ENCODE data around the gene BIN2. TPM values are rescaled to one million over a fixed set of nuclear protein-coding genes. Genes with fewer than 3 reads are reported as not detected.
"Not testable (repeated sequence)": the region's sequence is repeated elsewhere in the genome, so short reads cannot be mapped to it uniquely, and the experiment has no call there.

BIN2 gene
- total and polyA plus RNA-seq, 9 of the 15 experiments (the other 6 are each of a cell fraction or from before 2014, with no cell fraction given): 0.04 to 0.39 (median 0.25) TPM; not detected in 1

DNA sequence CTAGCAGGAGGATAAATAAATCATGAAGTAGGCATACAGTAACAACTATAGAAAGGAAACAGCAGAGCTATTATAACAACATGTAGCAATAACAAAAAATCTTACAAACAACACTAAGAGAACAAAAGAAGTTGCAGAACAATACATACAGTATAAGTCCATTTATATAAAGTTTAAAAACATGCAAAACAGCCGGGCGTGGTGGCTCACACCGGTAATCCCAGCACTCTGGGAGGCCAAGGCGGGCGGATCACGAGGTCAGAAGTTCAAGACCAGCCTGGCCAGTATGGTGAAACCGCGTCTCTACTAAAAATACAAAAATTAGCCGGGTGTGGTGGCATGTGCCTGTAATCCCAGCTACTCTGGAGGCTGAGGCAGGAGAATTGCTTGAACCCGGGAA lies 29.9 kb downstream of the BIN2 start:
- BruUV-seq (replicated peaks); H4K20me1 ChIP-seq (replicated peaks; ENCODE audit: control insufficient read depth, insufficient read depth, low read length); H3K36me3 ChIP-seq (ENCODE audit: control insufficient read depth, insufficient read depth, low read length); H3K79me2 ChIP-seq (ENCODE audit: control insufficient read depth, insufficient read depth, low read length); H3K9me1 ChIP-seq (ENCODE audit: control insufficient read depth, insufficient read depth, low read length); FAIRE-seq; H3K4me3 ChIP-seq; DNase-seq (ENCODE audit: extremely low read depth in 1 of 4, low spot score in 3 of 4); H3K9me3 ChIP-seq (replicated peaks; ENCODE audit: control insufficient read depth, insufficient read depth, low read depth, low read length); H3K4me1 ChIP-seq (replicated peaks in 1 of 2; ENCODE audit: control insufficient read depth in 2 of 2, insufficient read depth in 2 of 2, low read length in 2 of 2); H3K4me2 ChIP-seq (ENCODE audit: insufficient read depth, low read length); H3K27ac ChIP-seq (ENCODE audit: extremely low read depth, low read depth, low read length); H3K9ac ChIP-seq (ENCODE audit: insufficient read depth in 1 of 2, low read depth in 2 of 2, low read length in 2 of 2); in situ Hi-C loops (cut with MboI); H2AFZ ChIP-seq (ENCODE audit: low read depth, low read length); ATAC-seq; H3K27me3 ChIP-seq (ENCODE audit: control insufficient read depth in 2 of 2, insufficient read depth in 2 of 2, low read length in 2 of 2): not testable (repeated sequence)
- 0 out of 2 replicates have a peak, but pooled peaks have one; percentile 21 for TF ChIP-seq BCOR (IDR thresholded peaks at IDR 0.05)
- WGBS (ENCODE audit: insufficient coverage, low coverage, missing lambda C conversion rate): 40% methylated on average over 10 of the region's 10 CpGs
- ChIA-PET POLR2A (interaction anchor here (1.0 kb wide), 1 partner anchor 67 kb away, joined by 4 read pairs; no protein-coding TSS in a partner anchor), CTCF (ENCODE audit: low intra/inter-chr PET ratio) (interaction anchor here (0.6 kb wide), 1 partner anchor 28 kb away, joined by 4 read pairs; no protein-coding TSS in a partner anchor)
- intact Hi-C loops (cut with micrococcal nuclease): loop anchor here (5.0 kb wide), 1 partner anchor 48 kb away; no protein-coding TSS in a partner anchor

GRCh38 chr12:51293696-51294095 lies 30.3 kb downstream of the BIN2 start:
- CTCF ChIA-PET (ENCODE audit: low intra/inter-chr PET ratio): interaction anchor here (0.6 kb wide), 1 partner anchor 28 kb away, joined by 4 read pairs; no protein-coding TSS in a partner anchor
- H3K4me2 ChIP-seq (ENCODE audit: insufficient read depth, low read length): no peak overlapping the region
- in situ Hi-C loops (cut with MboI): no loop called here

More at GRCh38 chr12:51293696-51294095, 30.3 kb downstream of the BIN2 start:
- no peak overlapping the region for H2AFZ ChIP-seq (ENCODE audit: low read depth, low read length)
- no peaks in the 10 kb centered on the region for H3K4me1 ChIP-seq (replicated peaks in 1 of 2; ENCODE audit: control insufficient read depth in 2 of 2, insufficient read depth in 2 of 2, low read length in 2 of 2)
- FAIRE-seq (no peak), ATAC-seq (no peak), DNase-seq (ENCODE audit: extremely low read depth in 1 of 4, low spot score in 3 of 4) (peak in 1 of 4 experiments; percentile 47)
- no peak overlapping the region for H3K4me3 ChIP-seq
- H3K9me1 ChIP-seq (ENCODE audit: control insufficient read depth, insufficient read depth, low read length): no peaks in the 10 kb centered on the region
- POLR2A ChIA-PET: interaction anchor here (1.0 kb wide), 1 partner anchor 68 kb away, joined by 4 read pairs; no protein-coding TSS in a partner anchor
- no peaks in the 10 kb centered on the region for H3K9me3 ChIP-seq (replicated peaks; ENCODE audit: control insufficient read depth, insufficient read depth, low read depth, low read length)
- H3K9ac ChIP-seq (ENCODE audit: insufficient read depth in 1 of 2, low read depth in 2 of 2, low read length in 2 of 2): no peak overlapping the region
- TF ChIP-seq, protein P1, sequence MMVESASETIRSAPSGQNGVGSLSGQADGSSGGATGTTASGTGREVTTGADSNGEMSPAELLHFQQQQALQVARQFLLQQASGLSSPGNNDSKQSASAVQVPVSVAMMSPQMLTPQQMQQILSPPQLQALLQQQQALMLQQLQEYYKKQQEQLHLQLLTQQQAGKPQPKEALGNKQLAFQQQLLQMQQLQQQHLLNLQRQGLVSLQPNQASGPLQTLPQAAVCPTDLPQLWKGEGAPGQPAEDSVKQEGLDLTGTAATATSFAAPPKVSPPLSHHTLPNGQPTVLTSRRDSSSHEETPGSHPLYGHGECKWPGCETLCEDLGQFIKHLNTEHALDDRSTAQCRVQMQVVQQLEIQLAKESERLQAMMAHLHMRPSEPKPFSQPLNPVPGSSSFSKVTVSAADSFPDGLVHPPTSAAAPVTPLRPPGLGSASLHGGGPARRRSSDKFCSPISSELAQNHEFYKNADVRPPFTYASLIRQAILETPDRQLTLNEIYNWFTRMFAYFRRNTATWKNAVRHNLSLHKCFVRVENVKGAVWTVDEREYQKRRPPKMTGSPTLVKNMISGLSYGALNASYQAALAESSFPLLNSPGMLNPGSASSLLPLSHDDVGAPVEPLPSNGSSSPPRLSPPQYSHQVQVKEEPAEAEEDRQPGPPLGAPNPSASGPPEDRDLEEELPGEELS (CRISPR knock-in tag; IDR thresholded peaks at IDR 0.05; ENCODE audit: borderline replicate concordance): no peak
- TF ChIP-seq FOSL1 (tag; conservative IDR thresholded peaks at IDR 0.05) (peak; percentile 43; the same call in 1 of the 2 replicates), ELF2 (CRISPR knock-in tag; IDR thresholded peaks at IDR 0.05) (no peak), ZNF512 (tag; IDR thresholded peaks at IDR 0.05) (no peak), CBFA2T3 (IDR thresholded peaks at IDR 0.05) (peak; percentile 43; the same call in 1 of the 2 replicates)
- TF ChIP-seq, protein P2, sequence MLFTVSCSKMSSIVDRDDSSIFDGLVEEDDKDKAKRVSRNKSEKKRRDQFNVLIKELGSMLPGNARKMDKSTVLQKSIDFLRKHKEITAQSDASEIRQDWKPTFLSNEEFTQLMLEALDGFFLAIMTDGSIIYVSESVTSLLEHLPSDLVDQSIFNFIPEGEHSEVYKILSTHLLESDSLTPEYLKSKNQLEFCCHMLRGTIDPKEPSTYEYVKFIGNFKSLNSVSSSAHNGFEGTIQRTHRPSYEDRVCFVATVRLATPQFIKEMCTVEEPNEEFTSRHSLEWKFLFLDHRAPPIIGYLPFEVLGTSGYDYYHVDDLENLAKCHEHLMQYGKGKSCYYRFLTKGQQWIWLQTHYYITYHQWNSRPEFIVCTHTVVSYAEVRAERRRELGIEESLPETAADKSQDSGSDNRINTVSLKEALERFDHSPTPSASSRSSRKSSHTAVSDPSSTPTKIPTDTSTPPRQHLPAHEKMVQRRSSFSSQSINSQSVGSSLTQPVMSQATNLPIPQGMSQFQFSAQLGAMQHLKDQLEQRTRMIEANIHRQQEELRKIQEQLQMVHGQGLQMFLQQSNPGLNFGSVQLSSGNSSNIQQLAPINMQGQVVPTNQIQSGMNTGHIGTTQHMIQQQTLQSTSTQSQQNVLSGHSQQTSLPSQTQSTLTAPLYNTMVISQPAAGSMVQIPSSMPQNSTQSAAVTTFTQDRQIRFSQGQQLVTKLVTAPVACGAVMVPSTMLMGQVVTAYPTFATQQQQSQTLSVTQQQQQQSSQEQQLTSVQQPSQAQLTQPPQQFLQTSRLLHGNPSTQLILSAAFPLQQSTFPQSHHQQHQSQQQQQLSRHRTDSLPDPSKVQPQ (CRISPR knock-in tag; IDR thresholded peaks at IDR 0.05; ENCODE audit: borderline replicate concordance): no peak
- BruUV-seq (replicated peaks): no TSS peak
- intact Hi-C loops (cut with micrococcal nuclease): loop anchor here (5.0 kb wide), 1 partner anchor 49 kb away; no protein-coding TSS in a partner anchor
- no peak overlapping the region for H3K27ac ChIP-seq (ENCODE audit: extremely low read depth, low read depth, low read length)
- H3K36me3 ChIP-seq (ENCODE audit: control insufficient read depth, insufficient read depth, low read length): no peaks in the 10 kb centered on the region
- H4K20me1 ChIP-seq (replicated peaks; ENCODE audit: control insufficient read depth, insufficient read depth, low read length): no peaks in the 10 kb centered on the region
- no peaks in the 10 kb centered on the region for H3K27me3 ChIP-seq (ENCODE audit: control insufficient read depth in 2 of 2, insufficient read depth in 2 of 2, low read length in 2 of 2)
- H3K79me2 ChIP-seq (ENCODE audit: control insufficient read depth, insufficient read depth, low read length): no peaks in the 10 kb centered on the region

All from K562 (cell line).